K562 (cell line): Measurements from ENCODE around the gene SYF2. TPM values are rescaled to one million over a fixed set of nuclear protein-coding genes. Genes with fewer than 3 reads are reported as not detected.

Source experiments
- BHLHE40 ChIP-seq: IDR thresholded peaks from 2 replicates; pipeline ENCODE4 v1.6.1; 2011; ENCODE audit warnings: low read length, improper control_type of control experiment
- CBX3 ChIP-seq, 2 experiments: IDR thresholded peaks; 1 replicate in 1 of 2; 2 replicates in 1 of 2; pipeline ENCODE4 v1.6.1; 2012; ENCODE audit warnings: inconsistent platforms in 2 of 2, low read length in 2 of 2, borderline replicate concordance in 1 of 2, control low read depth in 1 of 2
- E2F8 ChIP-seq: fragments of 450-650 bp; IDR thresholded peaks from 2 replicates; pipeline ENCODE4 v1.7.1; 2018; ENCODE audit warnings: mild to moderate bottlenecking, low read depth; ENCODE audit not compliant: partially characterized antibody
- FOXP4 ChIP-seq: sonication (generic); formaldehyde crosslinking; IDR thresholded peaks from 2 replicates; pipeline ENCODE4 v1.8.0; 2022; ENCODE audit warnings: mild to moderate bottlenecking, missing genetic modification reagents, borderline replicate concordance
- MAX ChIP-seq: sonication (generic); formaldehyde crosslinking; IDR thresholded peaks from 2 replicates; pipeline ENCODE4 v1.9.0; 2022; ENCODE audit warnings: mild to moderate bottlenecking, missing genetic modification reagents
- MEF2A ChIP-seq: IDR thresholded peaks from 2 replicates; pipeline ENCODE4 v1.6.1; 2011; ENCODE audit warnings: low read depth, mild to moderate bottlenecking, low read length, moderate library complexity; ENCODE audit not compliant: control insufficient read depth
- MNT ChIP-seq, 2 experiments: fragments of 450-650 bp; conservative IDR thresholded peaks; 2 replicates each; pipeline ENCODE4 v1.6.1; 2017; ENCODE audit warnings: mild to moderate bottlenecking in 2 of 2, moderate library complexity in 2 of 2
- MYNN ChIP-seq, 2 experiments: sonication (generic); formaldehyde crosslinking in 1 of 2; IDR thresholded peaks; 2 replicates each; pipeline versions ENCODE4 v1.5.0 to v1.6.1; 2016 to 2020; ENCODE audit warnings: antibody characterized with exemption in 1 of 2, missing genetic modification reagents in 1 of 2
- NCOA2 ChIP-seq, 2 experiments: fragments of 450-650 bp; IDR thresholded peaks; 2 replicates each; pipeline ENCODE4 v1.6.1; 2018; ENCODE audit warnings: mild to moderate bottlenecking in 2 of 2, moderate library complexity in 1 of 2; ENCODE audit not compliant: partially characterized antibody in 2 of 2
- RAD21 ChIP-seq, 2 experiments: fragments of 250-450 bp in 1 of 2; fragments of 450-650 bp in 1 of 2; sonication (Bioruptor Pico) in 1 of 2; formaldehyde crosslinking in 1 of 2; IDR thresholded peaks in 1 of 2; conservative IDR thresholded peaks in 1 of 2; 2 replicates each; pipeline versions ENCODE4 v1.4.0 to v1.8.0; 2020 to 2022; ENCODE audit warnings: mild to moderate bottlenecking in 2 of 2, moderate library complexity in 1 of 2
- SMARCC2 ChIP-seq: fragments of 450-650 bp; IDR thresholded peaks from 2 replicates; pipeline ENCODE4 v1.6.1; 2017; ENCODE audit warnings: antibody characterized with exemption, moderate library complexity, mild to moderate bottlenecking, low read depth
- ZNF23 ChIP-seq: fragments of 250-450 bp; sonication (Bioruptor Pico); IDR thresholded peaks from 2 replicates; pipeline ENCODE4 v1.4.0; 2020; ENCODE audit warnings: mild to moderate bottlenecking
- ZNF398 ChIP-seq: fragments of 250-450 bp; sonication (Bioruptor Pico); IDR thresholded peaks from 2 replicates; pipeline ENCODE4 v1.8.0; 2021; ENCODE audit warnings: moderate library complexity, mild to moderate bottlenecking, inconsistent platforms
- ZNF561 ChIP-seq: fragments of 450-650 bp; formaldehyde crosslinking; conservative IDR thresholded peaks from 2 replicates; pipeline ENCODE4 v1.4.0; 2020; ENCODE audit warnings: mild to moderate bottlenecking, moderate library complexity
- polyA plus RNA-seq, 8 experiments: library from polyadenylated mRNA; depleted of rRNA in 4 of 8; stranded (reverse) in 5 of 8; unstranded in 3 of 8; fragments of >200 nt; fragmentation: Nextera tagmentation in 2 of 8; fragmentation: Illumina TruSeq in 1 of 8; extraction: Ambion mirVana in 2 of 8; extraction: Trizol in 1 of 8; gene quantifications; 2 replicates each; pipeline versions ENCODE4 v1.2.1 to v1.2.3, GENCODE V29; 2011 to 2014; ENCODE audit warnings: inconsistent platforms in 1 of 8, missing spikeins in 1 of 8
- total RNA-seq, 7 experiments: library from RNA; depleted of rRNA in 6 of 7; stranded (reverse); fragments of >200 nt in 6 of 7; fragmentation: Illumina TruSeq in 2 of 7; extraction: Trizol in 2 of 7; gene quantifications; 2 replicates each; pipeline versions ENCODE4 v1.2.1 to v1.2.3, GENCODE V29; 2011 to 2021; ENCODE audit warnings: low replicate concordance in 1 of 7

SYF2 gene
- total and polyA plus RNA-seq, 9 of the 15 experiments (the other 6 are each of a cell fraction or from before 2014, with no cell fraction given) = 20.9 to 69.0 (median 43.2) TPM

- TF ChIP-seq FOXP4 (no peak; the same call in 1 of the 2 replicates), NCOA2 (IDR thresholded peaks at IDR 0.05; ENCODE audit: partially characterized antibody in 2 of 2) (no peak), MEF2A (no peak), E2F8 (peak; percentile 63), CBX3 (IDR thresholded peaks at IDR 0.05; ENCODE audit: borderline replicate concordance in 1 of 2, low read length in 2 of 2) (peak in 1 of 2 experiments; percentile 40; a peak in 2 of 3 replicates), ZNF398 (CRISPR knock-in tag) (no peak), MYNN (IDR thresholded peaks at IDR 0.05) (peak; percentile 38; the same call in 1 of the 2 replicates), MYNN (CRISPR knock-in tag; IDR thresholded peaks at IDR 0.05) (no peak), MNT (conservative IDR thresholded peaks at IDR 0.05) (peak; percentile 85 to 88), ZNF23 (0 out of 2 replicates have a peak, but pooled peaks have one; percentile 36), SMARCC2 (no peak), BHLHE40 (peak; percentile 58), MAX (CRISPR knock-in tag) (peak; percentile 45; the same call in 1 of the 2 replicates), RAD21 (CRISPR knock-in tag; conservative IDR thresholded peaks at IDR 0.05 in 1 of 2, IDR thresholded peaks at IDR 0.05 in 1 of 2) (peak in 1 of 2 experiments; percentile 25; a peak in 2 of 4 replicates), ZNF561 (no peak; the same call in 1 of the 2 replicates)
Observed at GRCh38 chr1:25247024-25247828, 14.9 kb upstream of the SYF2 start, which contains the start of gene RSRP1 (continued).
